PC-9 (cell line): Measurements from ENCODE around the gene CCDC85B. TPM values are rescaled to one million over a fixed set of nuclear protein-coding genes. Genes with fewer than 3 reads are reported as not detected.
A peak's percentile ranks its signal among the peaks of the same experiment; 100 is the strongest.

Experiments
- BruUV-seq: library from RNA; stranded (reverse); fragments of 400-500 nt; replicated peaks from 2 replicates; lab custom pipeline; 2021; lab: Mats Ljungman, UMichigan
- CTCF ChIA-PET: fragments of 300-600 bp; sonication (Branson Sonifier 250); formaldehyde crosslinking; loops from one replicate; lab custom pipeline; 2022; ENCODE audit warnings: antibody characterized with exemption; lab: Charles Lee
- POLR2A ChIA-PET: fragments of 300-600 bp; sonication (Branson Sonifier 250); formaldehyde crosslinking; loops from one replicate; lab custom pipeline; 2022; ENCODE audit warnings: antibody characterized with exemption; ENCODE audit not compliant: unreplicated experiment; lab: Charles Lee
- DNase-seq, 2 experiments: peaks; one replicate each; pipeline versions ENCODE4 v3.0.0 to v3.0.0-alpha.2; 2015 to 2022; ENCODE audit warnings: mixed read lengths in 1 of 2
- H2AFZ ChIP-seq: fragments of 200-600 bp; sonication (generic); 2 replicates; pipeline ENCODE4 v1.8.1; 2017; ENCODE audit warnings: antibody characterized with exemption
- H3F3A ChIP-seq: fragments of 200-600 bp; sonication (generic); 2 replicates; pipeline ENCODE4 v1.8.1; 2017; ENCODE audit warnings: antibody characterized with exemption, mild to moderate bottlenecking, low read depth; ENCODE audit not compliant: insufficient read depth
- H3K27ac ChIP-seq: fragments of 200-600 bp; sonication (generic); 2 replicates; pipeline ENCODE4 v1.6.1; 2016; ENCODE audit warnings: mixed run types
- H3K27me3 ChIP-seq: fragments of 200-600 bp; sonication (generic); 2 replicates; pipeline ENCODE4 v1.6.1; 2016; ENCODE audit warnings: low read depth, mixed run types; ENCODE audit not compliant: insufficient read depth
- H3K36me3 ChIP-seq: fragments of 200-600 bp; sonication (generic); 2 replicates; pipeline ENCODE4 v1.6.1; 2016; ENCODE audit warnings: low read depth, mixed run types
- H3K4me1 ChIP-seq: fragments of 200-600 bp; sonication (generic); replicated peaks from 2 replicates; pipeline ENCODE4 v1.6.1; 2016; ENCODE audit warnings: mixed run types; ENCODE audit not compliant: insufficient read depth
- H3K4me2 ChIP-seq: fragments of 200-600 bp; sonication (generic); 2 replicates; pipeline ENCODE4 v1.6.1; 2017; ENCODE audit warnings: mixed run types
- H3K4me3 ChIP-seq: fragments of 200-600 bp; sonication (generic); 2 replicates; pipeline ENCODE4 v1.6.1; 2016; ENCODE audit warnings: mixed run types
- H3K79me2 ChIP-seq: fragments of 200-600 bp; sonication (generic); 2 replicates; pipeline ENCODE4 v1.6.1; 2017; ENCODE audit warnings: low read depth, mixed run types
- H3K9me2 ChIP-seq: fragments of 200-600 bp; sonication (generic); 2 replicates; pipeline ENCODE4 v1.8.1; 2017; ENCODE audit warnings: mild to moderate bottlenecking; ENCODE audit not compliant: insufficient read depth
- H3K9me3 ChIP-seq: fragments of 200-600 bp; sonication (generic); 2 replicates; pipeline ENCODE4 v1.8.1; 2016; ENCODE audit warnings: low read depth; ENCODE audit not compliant: insufficient read depth
- H4K20me1 ChIP-seq: fragments of 200-600 bp; sonication (generic); 2 replicates; pipeline ENCODE4 v1.8.1; 2017; ENCODE audit not compliant: insufficient read depth
- EZH2 ChIP-seq: fragments of 200-600 bp; sonication (generic); IDR thresholded peaks from 2 replicates; pipeline ENCODE4 v1.8.0; 2017; ENCODE audit warnings: antibody characterized with exemption, low read depth
- intact Hi-C: fragments of 100-400 bp; cut with micrococcal nuclease; formaldehyde crosslinking; loops from one replicate; pipeline ENCODE4 v1.10.0; 2022; ENCODE audit not compliant: unreplicated experiment
- total RNA-seq: library from RNA; stranded (reverse); gene quantifications from 2 replicates; pipeline ENCODE4 v1.2.3, GENCODE V29; 2021
- TF ChIP-seq, protein P1 (sequence below): fragments of 200-600 bp; sonication (generic); conservative IDR thresholded peaks from 2 replicates; pipeline ENCODE4 v1.6.1; 2017; ENCODE audit warnings: mixed run types, antibody characterized with exemption, mild to moderate bottlenecking, moderate library complexity

Gene CCDC85B
- total RNA-seq, 1 experiment from 2014 or later: 45.0 TPM

DNA sequence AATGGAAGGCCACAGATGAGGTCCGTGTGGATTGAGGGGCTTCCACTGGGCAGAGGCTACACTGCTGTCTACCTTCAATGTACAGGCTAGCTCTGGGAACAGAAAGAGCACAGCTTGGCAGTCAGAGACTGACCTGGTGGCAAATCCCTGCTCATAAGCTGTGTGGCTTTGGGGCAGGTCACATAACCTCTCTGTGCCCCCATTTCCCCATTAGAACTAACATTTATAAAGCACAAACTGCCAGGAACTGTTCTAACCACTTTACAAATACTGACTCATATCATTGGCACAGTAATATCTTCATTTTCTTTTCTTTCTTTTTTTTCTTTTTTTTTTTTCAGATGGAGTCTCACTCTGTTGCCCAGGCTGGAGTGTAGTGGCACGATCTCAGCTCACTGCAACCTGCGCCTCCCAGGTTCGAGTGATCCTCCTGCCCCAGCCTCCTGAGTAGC lies 6.6 kb downstream of the CCDC85B start:
- Histone ChIP-seq H3K4me2 (peak overlapping the region; percentile 91), H3K79me2 (peaks cover 80% of the 10 kb centered on the region), H3K9me2 (no peaks in the 10 kb centered on the region), H3K36me3 (peaks cover 27% of the 10 kb centered on the region), H4K20me1 (peaks cover 52% of the 10 kb centered on the region), H3K9me3 (no peaks in the 10 kb centered on the region), H2AFZ (no peak overlapping the region), H3F3A (peaks cover 83% of the 10 kb centered on the region), H3K27ac (peak overlapping the region; percentile 95), H3K27me3 (no peaks in the 10 kb centered on the region), H3K4me1 (peaks cover 47% of the 10 kb centered on the region), H3K4me3 (peak overlapping the region; percentile 96; the same call in 1 of the 2 replicates)
- intact Hi-C loops: no loop called here
- ChIA-PET POLR2A (interaction anchor here (0.6 to 2.2 kb wide), 2 partner anchors 19 to 327 kb away, joined by 4 to 34 read pairs; partner anchors contain the start of gene ZNRD2), CTCF (interaction anchor here (1.3 kb wide), 2 partner anchors 9 to 12 kb away, joined by 4 to 10 read pairs; partner anchors contain the start of gene FIBP)
- no peak for TF ChIP-seq EZH2
- TF ChIP-seq, protein P1, sequence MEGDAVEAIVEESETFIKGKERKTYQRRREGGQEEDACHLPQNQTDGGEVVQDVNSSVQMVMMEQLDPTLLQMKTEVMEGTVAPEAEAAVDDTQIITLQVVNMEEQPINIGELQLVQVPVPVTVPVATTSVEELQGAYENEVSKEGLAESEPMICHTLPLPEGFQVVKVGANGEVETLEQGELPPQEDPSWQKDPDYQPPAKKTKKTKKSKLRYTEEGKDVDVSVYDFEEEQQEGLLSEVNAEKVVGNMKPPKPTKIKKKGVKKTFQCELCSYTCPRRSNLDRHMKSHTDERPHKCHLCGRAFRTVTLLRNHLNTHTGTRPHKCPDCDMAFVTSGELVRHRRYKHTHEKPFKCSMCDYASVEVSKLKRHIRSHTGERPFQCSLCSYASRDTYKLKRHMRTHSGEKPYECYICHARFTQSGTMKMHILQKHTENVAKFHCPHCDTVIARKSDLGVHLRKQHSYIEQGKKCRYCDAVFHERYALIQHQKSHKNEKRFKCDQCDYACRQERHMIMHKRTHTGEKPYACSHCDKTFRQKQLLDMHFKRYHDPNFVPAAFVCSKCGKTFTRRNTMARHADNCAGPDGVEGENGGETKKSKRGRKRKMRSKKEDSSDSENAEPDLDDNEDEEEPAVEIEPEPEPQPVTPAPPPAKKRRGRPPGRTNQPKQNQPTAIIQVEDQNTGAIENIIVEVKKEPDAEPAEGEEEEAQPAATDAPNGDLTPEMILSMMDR: no peak
- DNase-seq: no peak
- no TSS peak for BruUV-seq

DNA sequence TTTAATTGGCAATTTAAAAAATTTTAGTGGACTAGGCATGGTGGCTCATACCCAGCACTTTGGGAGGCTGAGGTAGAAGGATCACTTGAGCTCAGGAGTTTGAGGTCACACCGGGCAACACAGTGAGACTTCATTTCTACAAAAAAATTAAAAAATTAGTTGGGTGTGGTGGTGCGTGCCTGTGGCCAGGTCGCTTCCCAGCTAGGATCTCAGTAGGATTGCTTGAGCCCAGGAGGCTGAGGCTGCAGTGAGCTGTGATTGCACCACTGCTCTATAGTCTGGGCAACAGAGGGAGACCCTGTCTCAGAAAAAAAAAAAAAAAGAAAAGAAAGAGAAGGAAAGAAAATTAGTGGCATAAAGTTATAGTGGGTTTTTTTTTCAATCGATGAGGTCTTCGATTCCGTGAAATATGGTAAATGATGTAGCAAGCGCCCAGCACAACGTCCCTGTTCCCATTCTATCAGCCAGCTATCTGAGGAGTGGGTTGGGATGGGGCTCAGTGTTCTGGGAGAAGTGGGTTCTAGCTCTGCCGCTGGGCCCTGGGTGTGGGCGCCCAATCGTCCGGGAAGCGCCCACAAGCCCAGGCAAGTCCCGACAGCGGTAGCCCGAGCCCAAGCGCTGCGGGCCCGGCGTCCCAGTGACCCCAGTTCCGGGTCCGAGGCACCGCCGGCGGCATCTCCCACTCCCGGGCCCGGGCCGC lies 8.3 kb downstream of the CCDC85B start:
- BruUV-seq: TSS peak; percentile 28
- H3K79me2 ChIP-seq: peaks cover 69% of the 10 kb centered on the region
- CTCF ChIA-PET: interaction anchor here (0.6 to 1.3 kb wide), 6 partner anchors 10 to 56 kb away, joined by 3 to 13 read pairs (median 8); no protein-coding TSS in a partner anchor
- H2AFZ ChIP-seq: no peak overlapping the region
- H3K27ac ChIP-seq: peak overlapping the region; percentile 95
- peaks cover 65% of the 10 kb centered on the region for H3K4me1 ChIP-seq
- no peaks in the 10 kb centered on the region for H3K9me2 ChIP-seq
- peaks cover 47% of the 10 kb centered on the region for H4K20me1 ChIP-seq
- POLR2A ChIA-PET: interaction anchor here (0.6 to 2.2 kb wide), 3 partner anchors 9 to 17 kb away, joined by 3 to 34 read pairs (median 4); partner anchors contain the start of genes CCDC85B and FIBP
- intact Hi-C loops: no loop called here
- H3K9me3 ChIP-seq: no peaks in the 10 kb centered on the region
- peaks cover 27% of the 10 kb centered on the region for H3K36me3 ChIP-seq
- DNase-seq: no peak
- peak overlapping the region; percentile 96 for H3K4me3 ChIP-seq
- H3K27me3 ChIP-seq: no peaks in the 10 kb centered on the region
- TF ChIP-seq, protein P1: no peak
- no peak for TF ChIP-seq EZH2
- H3F3A ChIP-seq: peaks cover 81% of the 10 kb centered on the region
- peak overlapping the region; percentile 91 for H3K4me2 ChIP-seq

DNA sequence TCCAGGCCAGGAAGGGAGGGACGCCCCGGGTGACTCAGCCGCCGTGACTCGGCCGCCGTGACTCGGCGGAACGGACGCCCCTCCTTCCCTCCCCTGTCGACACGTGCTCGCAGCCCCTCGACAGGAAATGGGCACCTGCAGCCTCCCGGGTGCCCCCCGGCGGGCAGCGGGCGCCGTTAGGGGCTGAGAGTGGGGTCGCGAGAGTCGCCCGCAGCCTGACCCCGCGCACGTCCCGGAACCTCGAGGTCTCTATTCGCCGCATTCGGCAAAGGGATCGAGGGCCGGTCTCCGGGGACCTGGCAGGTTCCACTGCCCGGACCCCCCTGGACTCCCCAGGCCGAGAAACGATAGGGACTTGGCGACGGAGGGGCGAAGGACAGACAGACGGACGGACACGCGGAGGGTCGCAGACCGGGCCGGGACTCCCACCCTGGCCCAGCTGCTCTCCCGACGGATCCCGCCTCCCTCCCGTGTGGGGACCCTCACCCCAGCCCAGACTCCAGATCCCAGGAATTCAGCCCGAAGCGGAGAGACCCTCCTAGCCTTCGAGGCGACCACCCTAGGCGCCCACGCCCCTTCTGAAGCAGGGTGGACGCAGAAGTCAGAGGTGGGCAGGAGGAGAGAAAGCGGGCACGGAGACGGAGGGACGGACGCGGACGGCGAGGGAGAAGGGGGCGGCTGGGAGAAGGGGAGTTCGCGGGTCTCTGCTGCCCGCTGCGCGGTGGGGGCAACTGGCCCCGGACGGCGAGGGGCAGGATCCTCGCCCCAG lies 9.1 kb downstream of the CCDC85B start:
- H2AFZ ChIP-seq: peak overlapping the region; percentile 29; the same call in 1 of the 2 replicates
- peaks cover 71% of the 10 kb centered on the region for H3K4me1 ChIP-seq

More for the DNA sequence above, 9.1 kb downstream of the CCDC85B start:
- no TSS peak for BruUV-seq
- no peaks in the 10 kb centered on the region for H3K9me2 ChIP-seq
- peaks cover 62% of the 10 kb centered on the region for H3K79me2 ChIP-seq
- peak; percentile 75 to 88 for DNase-seq
- peaks cover 40% of the 10 kb centered on the region for H4K20me1 ChIP-seq
- peak overlapping the region; percentile 91 for H3K4me2 ChIP-seq
- ChIA-PET CTCF (interaction anchor here (0.7 kb wide), 1 partner anchor 14 kb away, joined by 5 read pairs; no protein-coding TSS in a partner anchor), POLR2A (interaction anchor here (0.6 to 2.2 kb wide), 3 partner anchors 9 to 16 kb away, joined by 4 to 34 read pairs (median 4); partner anchors contain the start of gene CCDC85B)
- H3F3A ChIP-seq: peaks cover 80% of the 10 kb centered on the region
- peaks cover 27% of the 10 kb centered on the region for H3K36me3 ChIP-seq
- H3K4me3 ChIP-seq: peak overlapping the region; percentile 96
- TF ChIP-seq, protein P1: 0 out of 2 replicates have a peak, but pooled peaks have one; percentile 23
- TF ChIP-seq EZH2: no peak
- peak overlapping the region; percentile 95 for H3K27ac ChIP-seq
- intact Hi-C loops: no loop called here
- H3K27me3 ChIP-seq: no peaks in the 10 kb centered on the region
- no peaks in the 10 kb centered on the region for H3K9me3 ChIP-seq
